Mononuclear cell (primary cell): ENCODE data around the gene ANKRD11. TPM values are rescaled to one million over a fixed set of nuclear protein-coding genes. Genes with fewer than 3 reads are reported as not detected.

Experiments
- H3K27me3 ChIP-seq: 2 replicates; pipeline ENCODE4 v1.6.0; 2011; ENCODE audit warnings: low read length, control low read depth; ENCODE audit not compliant: insufficient read depth
- H3K4me1 ChIP-seq: 2 replicates; pipeline ENCODE4 v1.5.1; 2011; ENCODE audit warnings: mild to moderate bottlenecking, low read length, control low read depth; ENCODE audit not compliant: insufficient read depth
- H3K4me3 ChIP-seq: 2 replicates; pipeline ENCODE4 v1.5.1; 2011; ENCODE audit warnings: mild to moderate bottlenecking, low read length, moderate library complexity
- H3K9me3 ChIP-seq: 2 replicates; pipeline ENCODE4 v1.5.1; 2011; ENCODE audit warnings: low read depth, mild to moderate bottlenecking, control low read depth, low read length
- total RNA-seq: library from RNA; depleted of rRNA; stranded (reverse); fragments of >200 nt; gene quantifications from one replicate; pipeline ENCODE4 v1.2.3, GENCODE V29; 2012

The ANKRD11 gene
- total RNA-seq, 1 donor = 110 TPM

GRCh38 chr16:89407282-89407924 lies 83.0 kb downstream of the ANKRD11 start:
- peaks cover 90% of the 10 kb centered on the region for H3K4me1 ChIP-seq
- no peaks in the 10 kb centered on the region for H3K9me3 ChIP-seq
- H3K4me3 ChIP-seq = no peak overlapping the region
- no peaks in the 10 kb centered on the region for H3K27me3 ChIP-seq

DNA sequence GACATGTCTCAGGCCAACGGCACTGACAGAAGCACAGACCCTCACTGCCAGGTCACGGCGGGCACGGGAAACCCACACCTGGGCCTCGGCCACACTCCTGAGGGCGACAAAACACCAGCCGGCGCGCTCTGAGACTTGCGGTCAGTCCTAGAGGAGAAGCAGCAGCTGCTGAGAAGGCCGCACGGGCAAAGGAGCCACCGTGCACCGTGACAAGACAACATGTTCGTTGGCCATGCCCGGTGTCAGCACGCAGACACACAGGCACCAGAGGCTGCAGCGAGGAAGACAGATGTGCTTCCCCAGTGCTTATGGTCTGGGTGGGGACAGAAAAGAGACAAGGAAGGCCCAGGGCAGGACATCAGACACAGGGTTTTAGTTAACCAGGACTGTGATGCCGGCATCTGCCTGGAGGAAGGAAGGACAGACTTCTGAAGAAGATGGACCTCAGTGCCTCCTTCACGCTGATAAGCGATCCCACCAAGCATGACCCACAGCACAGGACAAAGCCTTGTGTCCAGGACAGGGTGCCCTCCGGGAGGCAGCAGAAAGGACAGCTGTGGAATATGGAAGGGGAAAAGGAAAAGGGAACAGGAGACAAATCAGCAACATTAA lies 84.0 kb downstream of the ANKRD11 start:
- Histone ChIP-seq H3K9me3 (no peaks in the 10 kb centered on the region), H3K4me3 (no peak overlapping the region), H3K27me3 (no peaks in the 10 kb centered on the region), H3K4me1 (peaks cover 81% of the 10 kb centered on the region)

DNA sequence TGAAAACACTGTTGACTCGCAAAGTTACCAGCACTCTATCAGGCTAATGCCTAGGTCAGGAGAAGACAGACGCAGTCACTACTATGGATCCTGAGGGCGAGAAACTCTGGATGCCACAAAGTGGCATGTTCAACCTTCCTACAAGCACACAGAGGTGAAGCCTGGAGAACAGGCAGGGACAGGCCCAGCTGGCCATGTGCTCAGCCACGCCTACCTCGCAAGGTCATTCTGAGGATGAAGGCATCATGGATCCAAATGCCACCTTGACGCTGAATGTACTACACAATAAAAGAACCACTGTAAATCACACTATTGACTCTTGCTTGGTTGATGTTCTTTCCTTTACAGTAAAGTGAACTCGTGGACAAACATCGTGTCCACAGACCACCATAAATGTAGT lies 85.8 kb downstream of the ANKRD11 start:
- Histone ChIP-seq H3K27me3 (no peaks in the 10 kb centered on the region), H3K4me3 (no peak overlapping the region), H3K9me3 (no peaks in the 10 kb centered on the region), H3K4me1 (peaks cover 63% of the 10 kb centered on the region)

- no peaks in the 10 kb centered on the region for H3K27me3 ChIP-seq
- H3K4me3 ChIP-seq = no peak overlapping the region
- H3K9me3 ChIP-seq = no peaks in the 10 kb centered on the region
- H3K4me1 ChIP-seq = peaks cover 52% of the 10 kb centered on the region
Measured at GRCh38 chr16:89402962-89403361, 87.4 kb downstream of the ANKRD11 start.

DNA sequence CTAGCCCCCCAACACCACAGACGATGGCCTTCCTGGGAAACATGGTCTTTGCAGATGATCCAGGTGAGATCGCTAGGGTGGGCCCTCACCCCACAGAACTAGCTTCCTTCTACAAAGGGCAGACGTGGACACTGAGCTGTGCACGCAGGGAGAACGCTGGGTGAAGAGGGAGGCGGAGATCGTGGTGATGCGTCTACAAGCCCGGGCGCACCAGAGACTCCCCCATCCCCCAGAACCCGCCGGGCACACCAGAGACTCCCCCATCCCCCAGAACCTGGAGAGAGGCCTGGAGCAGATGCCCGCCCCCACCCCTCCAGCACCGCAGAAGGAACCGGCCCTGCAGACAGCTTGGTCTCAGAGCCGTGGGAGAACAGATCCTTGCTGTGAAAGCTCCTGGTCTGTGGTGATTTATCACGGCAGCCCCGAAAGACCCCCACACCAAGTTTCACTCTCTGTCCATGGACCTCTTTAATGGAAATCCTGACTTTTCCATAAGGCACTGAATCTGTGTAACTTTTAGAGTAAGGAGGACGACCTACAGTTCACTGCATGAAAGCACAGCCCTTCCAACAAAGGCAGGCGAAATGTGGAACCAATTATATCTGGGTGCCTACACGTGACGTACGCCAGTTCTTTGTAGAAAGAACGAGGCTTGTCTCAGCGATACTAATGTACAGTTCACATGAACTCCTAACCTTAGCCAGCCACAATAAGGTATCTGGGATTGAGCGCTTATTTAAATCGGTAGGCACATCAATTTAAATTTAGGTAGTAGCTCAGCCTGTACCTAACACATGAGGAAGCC lies 88.5 kb downstream of the ANKRD11 start:
- H3K4me1 ChIP-seq = peaks cover 44% of the 10 kb centered on the region
- no peaks in the 10 kb centered on the region for H3K9me3 ChIP-seq
- H3K27me3 ChIP-seq = no peaks in the 10 kb centered on the region
- H3K4me3 ChIP-seq = no peak overlapping the region

DNA sequence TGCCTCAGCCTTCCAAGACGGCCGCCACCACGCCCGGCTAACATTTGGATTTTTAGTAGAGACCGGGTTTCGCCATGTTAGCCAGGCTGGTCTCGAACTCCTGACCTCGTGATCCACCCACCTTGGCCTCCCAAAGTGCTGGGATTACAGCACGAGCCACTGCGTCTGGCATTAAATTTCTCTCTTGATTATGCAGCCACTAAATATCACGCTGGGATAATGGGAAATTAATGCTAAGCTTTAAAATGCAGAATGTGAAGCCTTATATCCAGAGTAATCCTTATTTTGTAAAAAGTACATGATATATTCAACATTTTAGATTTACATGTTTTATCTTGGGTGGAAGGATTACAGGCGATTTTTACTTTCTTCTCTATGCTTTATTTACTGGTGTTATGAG lies 89.2 kb downstream of the ANKRD11 start:
- no peaks in the 10 kb centered on the region for H3K9me3 ChIP-seq
- H3K4me3 ChIP-seq = no peak overlapping the region
- peaks cover 37% of the 10 kb centered on the region for H3K4me1 ChIP-seq
- H3K27me3 ChIP-seq = no peaks in the 10 kb centered on the region

DNA sequence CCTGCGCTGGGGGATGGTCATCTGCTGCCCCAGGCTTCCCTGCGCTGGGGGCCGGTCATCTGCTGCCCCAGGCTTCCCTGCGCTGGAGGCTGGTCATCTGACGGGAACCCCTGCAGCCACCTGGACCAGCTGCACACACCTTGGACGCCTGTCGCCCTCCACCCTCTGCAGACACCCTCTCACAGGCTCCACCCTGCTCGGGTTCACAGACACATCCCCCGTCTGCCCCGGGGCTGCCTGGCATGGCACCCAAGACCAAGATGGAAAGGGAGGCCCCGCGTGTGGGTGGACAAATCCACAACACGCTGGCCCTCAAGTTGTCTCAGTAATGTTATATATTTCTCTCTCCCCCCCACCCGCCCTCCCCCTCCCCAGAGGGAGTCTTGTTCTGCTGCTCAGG lies 89.6 kb downstream of the ANKRD11 start:
- Histone ChIP-seq H3K9me3 (no peaks in the 10 kb centered on the region), H3K27me3 (no peaks in the 10 kb centered on the region), H3K4me3 (no peak overlapping the region), H3K4me1 (peaks cover 33% of the 10 kb centered on the region)

- no peaks in the 10 kb centered on the region for H3K27me3 ChIP-seq
- H3K9me3 ChIP-seq = no peaks in the 10 kb centered on the region
- H3K4me1 ChIP-seq = peaks cover 29% of the 10 kb centered on the region
- H3K4me3 ChIP-seq = no peak overlapping the region
Measured at GRCh38 chr16:89398924-89399323, 91.4 kb downstream of the ANKRD11 start.

GRCh38 chr16:89397331-89397861 lies 93.0 kb downstream of the ANKRD11 start:
- H3K4me1 ChIP-seq = peaks cover 31% of the 10 kb centered on the region

DNA sequence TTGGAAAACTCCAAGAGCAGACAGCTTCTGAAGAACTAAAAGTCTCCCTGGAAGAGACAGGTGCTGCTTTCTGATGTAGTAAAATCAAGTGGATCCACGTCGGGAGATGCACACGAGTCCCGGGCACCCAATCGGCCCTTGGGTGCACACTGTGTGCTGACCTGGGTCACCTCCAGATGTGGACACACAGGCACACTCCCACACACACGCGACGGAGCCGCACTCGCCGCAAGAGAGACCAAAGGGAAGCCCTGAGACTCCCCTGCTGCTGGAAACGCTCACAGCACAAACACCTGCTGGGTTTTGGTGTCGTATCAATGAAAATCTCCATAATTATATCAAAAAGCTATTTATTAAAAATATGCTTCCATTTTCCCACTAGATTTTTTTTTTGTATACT lies 94.2 kb downstream of the ANKRD11 start:
- Histone ChIP-seq H3K9me3 (no peaks in the 10 kb centered on the region), H3K4me1 (peaks cover 34% of the 10 kb centered on the region), H3K27me3 (no peaks in the 10 kb centered on the region), H3K4me3 (no peak overlapping the region)

More at GRCh38 chr16:89397331-89397861, 93.0 kb downstream of the ANKRD11 start:
- no peaks in the 10 kb centered on the region for H3K27me3 ChIP-seq
- no peak overlapping the region for H3K4me3 ChIP-seq
- H3K9me3 ChIP-seq = no peaks in the 10 kb centered on the region

GRCh38 chr16:89395150-89396142 lies 94.9 kb downstream of the ANKRD11 start:
- Histone ChIP-seq H3K9me3 (no peaks in the 10 kb centered on the region), H3K4me1 (peaks cover 34% of the 10 kb centered on the region), H3K27me3 (no peaks in the 10 kb centered on the region), H3K4me3 (no peak overlapping the region)

DNA sequence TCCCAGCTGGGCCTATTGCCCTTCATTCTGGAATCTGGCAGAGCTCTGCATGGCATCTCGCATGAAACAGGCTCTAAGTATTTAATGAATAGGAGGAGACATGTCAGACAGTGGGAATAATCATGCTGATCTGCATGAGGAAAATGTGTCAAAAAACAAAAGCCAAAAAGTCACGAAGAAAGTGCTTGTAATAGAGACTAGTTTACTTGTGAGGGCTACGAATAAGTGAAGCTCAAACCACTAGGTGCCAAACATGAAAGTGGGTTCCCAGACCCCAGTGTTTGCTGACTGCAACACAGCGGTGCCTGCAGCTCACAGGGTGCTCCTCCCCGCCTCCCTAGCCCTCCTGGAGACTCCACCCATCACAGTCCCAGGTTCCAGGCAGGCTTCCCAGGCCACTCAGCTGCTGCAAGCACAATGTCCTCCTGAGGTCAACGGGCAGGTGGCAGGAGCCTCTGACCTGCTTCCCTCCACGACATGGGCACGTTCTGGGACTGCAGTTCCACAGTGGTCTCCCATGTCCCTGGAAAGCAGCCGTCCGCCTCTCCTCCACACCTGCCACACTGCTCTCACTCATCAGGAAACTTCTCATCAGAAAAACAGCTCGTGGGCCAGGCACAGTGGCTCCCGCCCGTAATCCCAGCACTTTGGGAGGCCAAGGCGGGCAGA lies 96.5 kb downstream of the ANKRD11 start:
- no peaks in the 10 kb centered on the region for H3K27me3 ChIP-seq
- H3K4me1 ChIP-seq = peaks cover 35% of the 10 kb centered on the region
- H3K9me3 ChIP-seq = no peaks in the 10 kb centered on the region
- H3K4me3 ChIP-seq = no peak overlapping the region

DNA sequence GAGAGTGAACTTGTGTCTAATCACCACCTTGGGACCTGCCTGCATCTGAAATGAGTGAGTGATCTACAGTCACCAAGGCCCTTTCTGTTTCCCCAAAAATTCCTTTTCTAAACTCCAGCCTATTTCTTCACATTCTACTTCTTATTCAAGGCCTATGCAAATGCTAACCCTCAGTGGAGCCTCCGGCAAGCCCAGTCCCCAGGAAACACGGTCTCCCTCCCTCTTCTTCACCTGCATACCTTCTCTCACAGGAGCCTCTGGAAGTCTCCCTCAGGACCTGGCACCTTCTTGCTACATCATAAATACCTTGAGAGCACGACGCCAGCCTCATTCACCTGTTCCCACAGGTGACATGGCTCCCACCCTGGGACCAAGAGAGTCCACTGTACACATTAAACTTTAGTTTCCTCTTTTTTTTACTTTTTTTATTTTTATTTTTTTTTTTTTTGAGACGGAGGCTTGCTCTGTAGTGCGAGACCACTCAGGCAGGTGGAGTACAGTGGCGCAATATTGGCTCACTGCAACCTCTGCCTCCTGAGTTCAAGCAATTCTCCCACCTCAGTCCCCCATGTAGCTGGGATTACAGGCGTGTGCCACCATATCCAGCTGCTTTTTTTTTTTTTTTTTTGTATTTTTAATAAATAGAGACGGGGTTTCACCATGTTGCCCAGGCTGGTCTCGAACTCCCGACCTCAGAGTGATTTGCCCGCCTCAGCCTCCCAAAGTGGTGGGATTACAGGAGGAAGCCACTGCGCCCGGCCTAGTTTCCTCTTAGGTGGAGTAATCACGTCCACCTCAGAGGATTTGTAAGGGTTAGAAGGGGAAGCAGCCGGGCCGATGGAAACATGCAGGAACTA lies 97.3 kb downstream of the ANKRD11 start:
- Histone ChIP-seq H3K27me3 (no peaks in the 10 kb centered on the region), H3K4me3 (no peak overlapping the region), H3K4me1 (peaks cover 40% of the 10 kb centered on the region), H3K9me3 (no peaks in the 10 kb centered on the region)
